Osteocyte (in vitro differentiated cells): Measurements from ENCODE around the gene HOXD3. TPM values are rescaled to one million over a fixed set of nuclear protein-coding genes. Genes with fewer than 3 reads are reported as not detected.

Source experiments
- DNase-seq: peaks from one replicate; pipeline ENCODE4 v3.0.0; 2021; ENCODE audit warnings: mixed read lengths; ENCODE audit not compliant: unreplicated experiment; ENCODE audit errors: extremely low spot score
- H3K27ac Mint-ChIP-seq: one replicate; pipeline ENCODE4 v1.8.0; 2021; ENCODE audit warnings: mild to moderate bottlenecking, mixed read lengths; ENCODE audit not compliant: unreplicated experiment
- H3K27me3 Mint-ChIP-seq: one replicate; pipeline ENCODE4 v1.8.0; 2021; ENCODE audit warnings: mixed read lengths; ENCODE audit not compliant: unreplicated experiment
- H3K36me3 Mint-ChIP-seq: one replicate; pipeline ENCODE4 v1.8.0; 2021; ENCODE audit warnings: mixed read lengths; ENCODE audit not compliant: unreplicated experiment
- H3K4me1 Mint-ChIP-seq: one replicate; pipeline ENCODE4 v1.8.0; 2021; ENCODE audit warnings: mixed read lengths; ENCODE audit not compliant: unreplicated experiment
- H3K4me3 Mint-ChIP-seq: one replicate; pipeline ENCODE4 v1.8.0; 2021; ENCODE audit warnings: mild to moderate bottlenecking, moderate library complexity, mixed read lengths; ENCODE audit not compliant: unreplicated experiment
- H3K9me3 Mint-ChIP-seq: one replicate; pipeline ENCODE4 v1.8.0; 2021; ENCODE audit warnings: mixed read lengths; ENCODE audit not compliant: unreplicated experiment
- long read RNA-seq: library from polyadenylated mRNA; unstranded; transcript quantifications from one replicate; pipeline ENCODE4 v2.0.0, GENCODE V29; 2021
- total RNA-seq: library from RNA; stranded (reverse); gene quantifications from 2 replicates; pipeline ENCODE4 v1.2.1, GENCODE V29; 2021
- TF ChIP-seq, protein P1 (sequence below): fragments of 200-600 bp; sonication (generic); IDR thresholded peaks from 2 replicates; pipeline ENCODE4 v1.5.0; 2021; ENCODE audit warnings: antibody characterized with exemption, mild to moderate bottlenecking, moderate library complexity

Gene HOXD3
- not detected in 2 replicates for total RNA-seq
- long read RNA-seq = 0 reads

- no peaks in the 10 kb centered on the region for H3K36me3 Mint-ChIP-seq
- no peak for DNase-seq
- no peaks in the 10 kb centered on the region for H3K9me3 Mint-ChIP-seq
- H3K27me3 Mint-ChIP-seq = peaks cover 85% of the 10 kb centered on the region
- peak within 1 kb of the TSS; percentile 8 for H3K4me3 Mint-ChIP-seq
- TF ChIP-seq, protein P1, sequence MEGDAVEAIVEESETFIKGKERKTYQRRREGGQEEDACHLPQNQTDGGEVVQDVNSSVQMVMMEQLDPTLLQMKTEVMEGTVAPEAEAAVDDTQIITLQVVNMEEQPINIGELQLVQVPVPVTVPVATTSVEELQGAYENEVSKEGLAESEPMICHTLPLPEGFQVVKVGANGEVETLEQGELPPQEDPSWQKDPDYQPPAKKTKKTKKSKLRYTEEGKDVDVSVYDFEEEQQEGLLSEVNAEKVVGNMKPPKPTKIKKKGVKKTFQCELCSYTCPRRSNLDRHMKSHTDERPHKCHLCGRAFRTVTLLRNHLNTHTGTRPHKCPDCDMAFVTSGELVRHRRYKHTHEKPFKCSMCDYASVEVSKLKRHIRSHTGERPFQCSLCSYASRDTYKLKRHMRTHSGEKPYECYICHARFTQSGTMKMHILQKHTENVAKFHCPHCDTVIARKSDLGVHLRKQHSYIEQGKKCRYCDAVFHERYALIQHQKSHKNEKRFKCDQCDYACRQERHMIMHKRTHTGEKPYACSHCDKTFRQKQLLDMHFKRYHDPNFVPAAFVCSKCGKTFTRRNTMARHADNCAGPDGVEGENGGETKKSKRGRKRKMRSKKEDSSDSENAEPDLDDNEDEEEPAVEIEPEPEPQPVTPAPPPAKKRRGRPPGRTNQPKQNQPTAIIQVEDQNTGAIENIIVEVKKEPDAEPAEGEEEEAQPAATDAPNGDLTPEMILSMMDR = no peak
- H3K27ac Mint-ChIP-seq = no peak within 1 kb of the TSS
- peaks cover 17% of the 10 kb centered on the region for H3K4me1 Mint-ChIP-seq
Observed at GRCh38 chr2:176156807-176157498, at the start of gene HOXD3. Gene HOXD3, plus strand, starts transcription at chr2:176157307. Its CDS starts 11,808 bp downstream, at chr2:176169115.

- Mint-ChIP-seq H3K27me3 (peaks cover 83% of the 10 kb centered on the region), H3K27ac (no peak overlapping the region)
Observed at GRCh38 chr2:176107731-176108181, 49.4 kb upstream of the HOXD3 start.

GRCh38 chr2:176109192-176109901 is 47.8 kb upstream of the HOXD3 start:
- no peak overlapping the region for H3K4me3 Mint-ChIP-seq
- no peaks in the 10 kb centered on the region for H3K36me3 Mint-ChIP-seq
- H3K27ac Mint-ChIP-seq = no peak overlapping the region
- peaks cover 25% of the 10 kb centered on the region for H3K4me1 Mint-ChIP-seq
- no peaks in the 10 kb centered on the region for H3K9me3 Mint-ChIP-seq
- DNase-seq = no peak
- TF ChIP-seq, protein P1 = no peak
- peaks cover 83% of the 10 kb centered on the region for H3K27me3 Mint-ChIP-seq

More at GRCh38 chr2:176107731-176108181, 49.4 kb upstream of the HOXD3 start:
- H3K4me1 Mint-ChIP-seq = peaks cover 27% of the 10 kb centered on the region
- DNase-seq = no peak
- no peaks in the 10 kb centered on the region for H3K36me3 Mint-ChIP-seq
- TF ChIP-seq, protein P1 = no peak
- H3K9me3 Mint-ChIP-seq = no peaks in the 10 kb centered on the region
- H3K4me3 Mint-ChIP-seq = no peak overlapping the region

GRCh38 chr2:176109946-176110345 is 47.2 kb upstream of the HOXD3 start:
- no peak overlapping the region for H3K27ac Mint-ChIP-seq
- DNase-seq = no peak
- no peak overlapping the region for H3K4me3 Mint-ChIP-seq
- TF ChIP-seq, protein P1 = no peak
- H3K9me3 Mint-ChIP-seq = no peaks in the 10 kb centered on the region
- H3K27me3 Mint-ChIP-seq = peaks cover 83% of the 10 kb centered on the region
- peaks cover 21% of the 10 kb centered on the region for H3K4me1 Mint-ChIP-seq
- no peaks in the 10 kb centered on the region for H3K36me3 Mint-ChIP-seq
